Activated CD4-positive, alpha-beta T cell treated with anti-CD3 and anti-CD28 coated beads, Interleukin-2, amount 10 ng/mL, durations not matched to agents 24 days and 14 days (primary cell): ENCODE data around the gene DNAH17. TPM values are rescaled to one million over a fixed set of nuclear protein-coding genes. Genes with fewer than 3 reads are reported as not detected.

Experiments
- DNase-seq: peaks from one replicate; pipeline ENCODE4 v3.0.0; 2022
- H3K27ac Mint-ChIP-seq: one replicate; pipeline ENCODE4 v1.8.0; 2022; ENCODE audit warnings: mild to moderate bottlenecking, mixed read lengths
- H3K27me3 Mint-ChIP-seq: one replicate; pipeline ENCODE4 v1.8.0; 2022; ENCODE audit warnings: mixed read lengths
- H3K36me3 Mint-ChIP-seq: one replicate; pipeline ENCODE4 v1.8.0; 2022; ENCODE audit warnings: low read depth, mild to moderate bottlenecking, mixed read lengths
- H3K4me1 Mint-ChIP-seq: one replicate; pipeline ENCODE4 v1.8.0; 2021; ENCODE audit warnings: mixed read lengths
- H3K4me3 Mint-ChIP-seq: one replicate; pipeline ENCODE4 v1.8.0; 2022; ENCODE audit warnings: mild to moderate bottlenecking, moderate library complexity, mixed read lengths
- H3K9me3 Mint-ChIP-seq: one replicate; pipeline ENCODE4 v1.8.0; 2021; ENCODE audit warnings: mixed read lengths
- intact Hi-C: fragments of 100-400 bp; cut with micrococcal nuclease; formaldehyde crosslinking; loops from one replicate; pipeline ENCODE4 v1.15.1; 2023
- total RNA-seq: library from RNA; stranded (reverse); gene quantifications from 2 replicates; pipeline ENCODE4 v1.2.3, GENCODE V29; 2022

The DNAH17 gene
- total RNA-seq, 1 donor from 2014 or later, result 0.02 TPM

DNA sequence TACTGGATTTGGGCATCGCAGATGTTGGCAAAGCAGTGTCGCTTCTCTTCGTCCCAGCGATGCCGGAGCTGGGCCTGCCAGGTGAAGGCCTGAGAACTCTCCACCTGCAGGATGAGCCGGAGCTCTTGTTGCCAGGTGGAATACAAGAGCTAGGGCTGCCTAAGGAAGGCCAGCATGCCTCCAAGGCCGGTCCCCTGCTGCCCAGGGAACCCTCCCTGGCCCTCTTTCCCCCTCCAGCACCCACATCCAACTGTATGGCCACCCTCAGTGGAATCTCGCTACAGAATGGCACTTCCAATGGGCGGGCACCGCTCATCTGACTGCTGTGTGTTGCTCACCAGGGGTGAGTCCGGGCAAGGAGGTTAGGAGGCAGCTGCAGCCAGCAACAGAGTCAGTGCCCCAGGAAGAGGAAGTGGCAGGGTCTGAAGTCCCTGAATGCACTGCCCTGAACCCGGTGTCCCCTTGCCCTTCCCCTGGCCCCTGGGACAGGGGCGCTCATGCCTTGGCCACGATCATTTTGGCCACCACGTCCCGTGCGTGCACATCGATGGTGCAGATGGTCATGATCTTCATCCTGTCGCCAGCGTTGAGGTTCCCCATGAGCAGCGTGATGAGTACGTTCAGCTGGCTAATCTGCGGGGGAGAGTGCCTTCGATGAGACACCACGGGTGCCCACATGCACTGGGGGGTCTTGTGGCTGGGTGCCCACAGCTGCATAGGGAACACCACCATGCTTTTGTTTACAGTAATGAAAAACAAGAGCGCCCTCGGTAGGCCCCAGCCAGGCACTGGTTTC is 75.8 kb downstream of the DNAH17 start:
- no peaks in the 10 kb centered on the region for H3K9me3 Mint-ChIP-seq
- H3K27me3 Mint-ChIP-seq, result no peaks in the 10 kb centered on the region
- DNase-seq, result no peak
- H3K4me1 Mint-ChIP-seq, result peaks cover 2% of the 10 kb centered on the region
- H3K36me3 Mint-ChIP-seq, result no peaks in the 10 kb centered on the region
- H3K4me3 Mint-ChIP-seq, result no peak overlapping the region
- no peak overlapping the region for H3K27ac Mint-ChIP-seq
- intact Hi-C loops, result no loop called here

GRCh38 chr17:78500806-78501205 is 76.4 kb downstream of the DNAH17 start:
- no peaks in the 10 kb centered on the region for H3K9me3 Mint-ChIP-seq
- peaks cover 2% of the 10 kb centered on the region for H3K4me1 Mint-ChIP-seq
- no peak for DNase-seq
- no peaks in the 10 kb centered on the region for H3K36me3 Mint-ChIP-seq
- intact Hi-C loops, result no loop called here
- H3K4me3 Mint-ChIP-seq, result no peak overlapping the region
- H3K27me3 Mint-ChIP-seq, result no peaks in the 10 kb centered on the region
- H3K27ac Mint-ChIP-seq, result no peak overlapping the region

DNA sequence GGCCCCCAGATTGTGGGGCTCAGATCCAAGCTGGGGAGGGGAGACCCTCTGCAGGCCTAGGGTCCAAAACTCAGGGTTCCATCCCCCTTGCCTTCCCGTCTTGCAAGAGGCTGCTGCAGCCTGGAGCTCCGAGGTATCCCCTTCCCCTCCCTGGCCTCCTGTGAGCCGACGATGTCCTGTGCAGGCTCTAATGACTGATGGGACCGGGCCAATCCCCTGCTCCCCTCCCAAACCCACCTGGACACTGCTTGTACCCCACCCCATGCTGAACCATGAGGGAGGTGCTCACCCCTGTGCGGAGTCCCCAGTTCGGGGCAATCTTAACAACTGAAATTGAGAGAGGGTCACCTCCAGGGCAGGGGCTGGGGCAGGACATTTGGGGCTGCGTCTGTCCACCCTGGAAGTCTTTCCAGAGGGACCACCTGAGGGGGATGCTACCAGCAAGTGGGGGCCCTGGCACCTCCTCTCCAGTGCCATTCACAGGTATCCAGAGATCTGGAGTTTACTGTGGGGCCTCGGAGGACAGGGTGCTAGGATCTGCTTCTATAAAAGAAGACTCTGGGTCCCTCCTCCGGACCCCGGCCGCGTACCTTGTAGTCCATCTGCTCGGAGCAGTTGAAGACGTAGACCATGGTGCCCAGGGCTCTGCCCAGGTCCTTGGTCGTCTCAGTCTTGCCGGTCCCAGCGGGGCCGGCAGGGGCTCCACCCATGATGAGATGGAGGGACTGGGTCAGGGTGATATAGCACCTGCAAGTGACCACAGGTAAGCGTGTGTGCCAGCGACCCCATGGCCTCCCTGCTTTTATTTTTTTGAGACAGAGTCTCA is 77.3 kb downstream of the DNAH17 start:
- no peak for DNase-seq
- Mint-ChIP-seq H3K27ac (no peak overlapping the region), H3K4me1 (peaks cover 2% of the 10 kb centered on the region), H3K4me3 (no peak overlapping the region), H3K9me3 (no peaks in the 10 kb centered on the region), H3K27me3 (no peaks in the 10 kb centered on the region), H3K36me3 (no peaks in the 10 kb centered on the region)
- intact Hi-C loops, result loop anchor here (5.0 kb wide), 1 partner anchor 472 kb away; no protein-coding TSS in a partner anchor

DNA sequence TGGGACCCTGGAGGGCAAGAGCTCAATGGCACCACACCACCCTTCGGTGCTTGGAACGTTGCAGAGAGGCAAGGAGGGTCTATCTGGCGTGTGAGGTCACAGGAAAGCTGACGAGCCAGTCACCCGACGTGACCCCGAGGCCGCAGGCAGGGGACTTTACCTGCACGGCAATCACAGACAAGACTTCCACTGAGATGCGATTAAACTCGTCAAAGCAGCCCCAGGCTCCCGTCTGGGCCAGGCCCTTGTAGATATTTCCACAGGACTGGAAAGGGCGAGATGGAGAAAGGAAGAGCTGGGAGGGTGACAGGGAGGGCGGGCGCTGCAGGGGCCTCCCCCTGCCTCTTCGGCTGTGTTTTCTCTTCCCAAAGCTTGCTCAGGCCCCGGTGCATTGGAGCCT is 78.3 kb downstream of the DNAH17 start:
- Mint-ChIP-seq H3K27me3 (no peaks in the 10 kb centered on the region), H3K4me1 (peaks cover 2% of the 10 kb centered on the region), H3K9me3 (no peaks in the 10 kb centered on the region), H3K36me3 (no peaks in the 10 kb centered on the region), H3K27ac (no peak overlapping the region), H3K4me3 (no peak overlapping the region)
- intact Hi-C loops, result loop anchor here (5.0 kb wide), 1 partner anchor 473 kb away; no protein-coding TSS in a partner anchor
- DNase-seq, result no peak

DNA sequence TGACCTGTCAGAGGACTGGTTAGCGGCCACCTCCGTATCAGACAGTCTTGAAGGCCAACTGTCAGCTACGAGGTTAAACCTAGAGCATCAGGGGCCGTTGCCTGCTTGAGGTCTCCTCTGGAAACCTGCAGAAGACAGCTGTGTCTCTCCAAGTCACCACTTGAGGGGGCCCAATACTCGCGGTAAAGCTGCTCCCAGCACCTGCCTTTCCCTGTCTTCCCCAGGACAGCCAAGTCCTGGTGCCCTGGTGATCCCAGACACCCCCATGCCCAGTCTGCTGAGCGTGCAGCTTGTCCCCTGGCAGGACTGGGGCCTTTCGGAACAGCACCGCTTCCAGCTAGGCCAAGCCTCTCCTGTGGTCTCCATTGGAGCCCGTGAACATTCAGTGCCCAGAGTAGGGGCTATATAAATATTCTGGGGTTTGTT is 80.1 kb downstream of the DNAH17 start:
- H3K4me1 Mint-ChIP-seq, result peaks cover 2% of the 10 kb centered on the region

DNA sequence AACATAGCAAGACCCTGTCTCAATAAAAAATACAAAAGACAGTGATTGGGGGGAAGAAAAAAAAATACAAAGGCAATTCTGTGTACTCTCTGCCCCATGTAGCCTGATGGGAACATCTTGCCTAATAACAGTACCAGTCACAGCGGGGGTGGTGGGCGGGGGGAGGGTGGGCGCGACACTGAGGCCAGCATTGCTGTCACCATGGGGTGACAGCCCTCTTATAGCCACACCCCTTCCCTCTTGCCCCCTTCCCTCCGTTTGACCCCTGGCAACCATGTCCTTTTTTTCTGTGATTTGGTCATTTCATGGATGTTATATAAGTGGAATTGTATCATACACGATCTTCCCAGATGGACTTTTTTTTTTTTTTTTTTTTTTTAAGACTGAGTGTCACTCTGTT is 80.9 kb downstream of the DNAH17 start:
- Mint-ChIP-seq H3K4me3 (no peak overlapping the region), H3K36me3 (no peaks in the 10 kb centered on the region), H3K9me3 (no peaks in the 10 kb centered on the region), H3K27me3 (no peaks in the 10 kb centered on the region), H3K4me1 (peaks cover 2% of the 10 kb centered on the region), H3K27ac (no peak overlapping the region)
- DNase-seq, result no peak
- intact Hi-C loops, result loop anchor here (5.0 kb wide), 1 partner anchor 476 kb away; no protein-coding TSS in a partner anchor

More for the DNA sequence above, 80.1 kb downstream of the DNAH17 start:
- Mint-ChIP-seq H3K4me3 (no peak overlapping the region), H3K9me3 (no peaks in the 10 kb centered on the region), H3K27me3 (no peaks in the 10 kb centered on the region), H3K36me3 (no peaks in the 10 kb centered on the region), H3K27ac (no peak overlapping the region)
- DNase-seq, result peak; percentile 87
- intact Hi-C loops, result loop anchor here (1.0 to 5.0 kb wide), 4 partner anchors 211 to 475 kb away; no protein-coding TSS in a partner anchor

GRCh38 chr17:78495634-78496033 is 81.6 kb downstream of the DNAH17 start:
- H3K4me1 Mint-ChIP-seq, result peaks cover 2% of the 10 kb centered on the region
- intact Hi-C loops, result loop anchor here (5.0 kb wide), 1 partner anchor 477 kb away; no protein-coding TSS in a partner anchor
- H3K27ac Mint-ChIP-seq, result no peak overlapping the region

DNA sequence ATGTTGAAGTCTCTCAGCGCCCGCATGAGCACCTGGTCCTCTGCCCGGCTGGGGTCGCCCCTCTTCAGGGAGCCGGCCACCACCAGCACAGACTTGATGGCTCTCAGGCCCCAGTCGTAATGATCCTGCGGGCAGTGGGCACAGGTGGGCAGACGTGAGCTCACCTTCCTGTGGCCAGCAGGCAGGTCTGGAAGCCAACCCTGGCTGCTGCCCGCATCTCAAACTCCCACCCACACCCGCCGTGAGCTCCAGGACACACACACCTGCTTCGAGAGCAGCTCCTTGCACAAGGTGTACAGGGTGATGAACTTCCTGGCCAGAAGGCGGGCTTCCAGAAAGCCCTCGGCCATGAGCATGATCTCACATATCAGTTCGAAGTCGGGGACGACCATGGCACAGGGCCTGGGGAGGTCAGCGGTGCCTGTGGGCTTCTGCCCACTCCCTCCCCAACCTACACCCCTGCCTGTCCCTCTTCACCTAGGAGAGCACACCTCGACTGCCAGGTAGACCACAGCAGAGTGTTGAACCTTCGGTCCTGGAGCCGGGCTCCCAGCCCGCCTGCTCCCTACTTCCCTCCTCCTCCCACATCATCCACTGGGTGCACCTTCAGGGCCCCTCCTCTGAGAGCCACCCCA is 82.4 kb downstream of the DNAH17 start:
- Mint-ChIP-seq H3K27me3 (no peaks in the 10 kb centered on the region), H3K27ac (no peak overlapping the region), H3K4me1 (peaks cover 2% of the 10 kb centered on the region), H3K36me3 (no peaks in the 10 kb centered on the region), H3K4me3 (no peak overlapping the region), H3K9me3 (no peaks in the 10 kb centered on the region)
- DNase-seq, result no peak
- intact Hi-C loops, result loop anchor here (5.0 kb wide), 1 partner anchor 477 kb away; no protein-coding TSS in a partner anchor

More at GRCh38 chr17:78495634-78496033, 81.6 kb downstream of the DNAH17 start:
- no peaks in the 10 kb centered on the region for H3K27me3 Mint-ChIP-seq
- H3K9me3 Mint-ChIP-seq, result no peaks in the 10 kb centered on the region
- H3K36me3 Mint-ChIP-seq, result no peaks in the 10 kb centered on the region
- no peak for DNase-seq
- no peak overlapping the region for H3K4me3 Mint-ChIP-seq

- no peaks in the 10 kb centered on the region for H3K36me3 Mint-ChIP-seq
- no peak for DNase-seq
- peaks cover 2% of the 10 kb centered on the region for H3K4me1 Mint-ChIP-seq
- no peak overlapping the region for H3K4me3 Mint-ChIP-seq
- intact Hi-C loops, result no loop called here
- no peak overlapping the region for H3K27ac Mint-ChIP-seq
- H3K9me3 Mint-ChIP-seq, result no peaks in the 10 kb centered on the region
- no peaks in the 10 kb centered on the region for H3K27me3 Mint-ChIP-seq
These were observed 83.1 kb downstream of the DNAH17 start for GRCh38 chr17:78493853-78494695.

GRCh38 chr17:78493450-78493849 is 83.7 kb downstream of the DNAH17 start:
- H3K4me1 Mint-ChIP-seq, result peaks cover 2% of the 10 kb centered on the region
- intact Hi-C loops, result no loop called here
- H3K27ac Mint-ChIP-seq, result no peak overlapping the region
- no peak overlapping the region for H3K4me3 Mint-ChIP-seq
- H3K9me3 Mint-ChIP-seq, result no peaks in the 10 kb centered on the region
- no peaks in the 10 kb centered on the region for H3K27me3 Mint-ChIP-seq
- H3K36me3 Mint-ChIP-seq, result no peaks in the 10 kb centered on the region
- no peak for DNase-seq

- no peaks in the 10 kb centered on the region for H3K36me3 Mint-ChIP-seq
- H3K4me3 Mint-ChIP-seq, result no peak overlapping the region
- no peak for DNase-seq
- intact Hi-C loops, result no loop called here
- no peaks in the 10 kb centered on the region for H3K9me3 Mint-ChIP-seq
- no peak overlapping the region for H3K27ac Mint-ChIP-seq
- peaks cover 1% of the 10 kb centered on the region for H3K4me1 Mint-ChIP-seq
- no peaks in the 10 kb centered on the region for H3K27me3 Mint-ChIP-seq
These were observed 84.9 kb downstream of the DNAH17 start for GRCh38 chr17:78492116-78492799.

DNA sequence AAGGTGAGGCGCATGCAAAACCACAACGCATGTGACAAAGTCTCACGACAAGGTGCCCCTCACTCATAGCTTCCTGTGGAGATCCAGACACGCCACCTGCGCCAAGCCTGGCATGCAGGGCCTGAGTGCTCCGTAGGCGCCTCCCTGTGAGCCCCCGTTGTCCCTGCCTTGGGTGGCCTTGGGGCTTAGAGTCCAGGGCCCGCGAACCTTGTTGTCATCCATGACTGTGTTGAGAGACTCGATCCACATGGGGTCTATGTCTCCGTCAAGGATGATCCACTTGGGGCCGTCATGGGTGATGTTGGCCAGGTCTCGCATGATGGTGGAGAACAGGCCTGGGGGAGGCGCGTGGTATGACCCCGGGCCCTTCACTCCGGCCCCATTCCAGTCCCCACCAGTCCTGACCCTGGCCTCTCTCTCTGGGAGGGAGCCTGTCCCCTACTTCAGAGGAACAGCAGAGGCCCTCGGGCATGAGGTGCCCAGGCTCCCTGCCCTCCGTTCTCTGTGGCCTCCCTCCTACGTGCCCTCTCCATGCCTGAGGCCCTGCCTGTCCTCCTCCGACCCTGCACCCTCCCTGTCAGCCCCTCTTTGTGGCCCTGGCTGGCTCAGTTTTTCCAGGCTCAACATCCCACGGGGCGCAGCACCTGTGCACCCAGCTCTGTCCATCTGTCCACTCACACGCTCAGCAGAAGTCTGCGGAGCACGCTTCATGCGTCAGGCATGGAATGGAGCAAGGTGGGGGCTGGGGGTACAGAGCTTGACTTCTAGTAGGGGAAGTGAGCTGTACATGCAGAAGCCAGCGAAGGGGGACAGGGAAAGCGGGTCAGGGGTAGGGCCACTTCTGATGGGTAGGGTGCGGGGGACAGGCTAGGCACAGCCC is 85.7 kb downstream of the DNAH17 start:
- Mint-ChIP-seq H3K36me3 (no peaks in the 10 kb centered on the region), H3K4me1 (peaks cover 2% of the 10 kb centered on the region)
- intact Hi-C loops, result no loop called here

More for the DNA sequence above, 85.7 kb downstream of the DNAH17 start:
- Mint-ChIP-seq H3K9me3 (no peaks in the 10 kb centered on the region), H3K27ac (no peak overlapping the region), H3K27me3 (no peaks in the 10 kb centered on the region), H3K4me3 (no peak overlapping the region)
- DNase-seq, result no peak
